GM21786 (cell line): Measurements from ENCODE around the gene ABHD2.
A peak's percentile ranks its signal among the peaks of the same experiment; 100 is the strongest.
"Not testable (repeated sequence)": the region's sequence is repeated elsewhere in the genome, so short reads cannot be mapped to it uniquely, and the experiment has no call there.

Experiments
- ATAC-seq: cut with Tn5 transposase; IDR thresholded peaks from one replicate; pipeline ENCODE4 v1.9.1; 2021; ENCODE audit not compliant: unreplicated experiment

The ABHD2 gene

GRCh38 chr15:89075101-89075640 lies 13.1 kb upstream of the ABHD2 start:
- ATAC-seq = no peak

GRCh38 chr15:89075846-89076245 lies 12.4 kb upstream of the ABHD2 start:
- ATAC-seq = no peak

- ATAC-seq = no peak
Observed at GRCh38 chr15:89077750-89078149, 10.5 kb upstream of the ABHD2 start.

- ATAC-seq = no peak
Observed at GRCh38 chr15:89078851-89079810, 9.1 kb upstream of the ABHD2 start.

- ATAC-seq = no peak
Observed at GRCh38 chr15:89081878-89082277, 6.4 kb upstream of the ABHD2 start.

GRCh38 chr15:89083246-89083645 lies 5.0 kb upstream of the ABHD2 start:
- ATAC-seq = no peak

- ATAC-seq = no peak
Observed at GRCh38 chr15:89085289-89085926, 2.8 kb upstream of the ABHD2 start.

- ATAC-seq = not testable (repeated sequence)
Observed at GRCh38 chr15:89085933-89086332, 2.3 kb upstream of the ABHD2 start.

GRCh38 chr15:89086390-89086789 lies 1.9 kb upstream of the ABHD2 start:
- ATAC-seq = not testable (repeated sequence)

GRCh38 chr15:89087161-89087829 lies 961 bp upstream of the ABHD2 start:
- no peak for ATAC-seq

GRCh38 chr15:89088605-89089315 lies 504 bp downstream of the ABHD2 start:
- no peak for ATAC-seq

- no peak for ATAC-seq
Observed at GRCh38 chr15:89089316-89090230, 1.3 kb downstream of the ABHD2 start.

- peak; percentile 28 for ATAC-seq
Observed at GRCh38 chr15:89090791-89091626, 2.8 kb downstream of the ABHD2 start.

GRCh38 chr15:89091627-89092220 lies 3.5 kb downstream of the ABHD2 start:
- ATAC-seq = no peak

GRCh38 chr15:89093509-89093908 lies 5.3 kb downstream of the ABHD2 start:
- ATAC-seq = no peak

- ATAC-seq = no peak
Observed at GRCh38 chr15:89095073-89095472, 6.8 kb downstream of the ABHD2 start.

GRCh38 chr15:89095556-89095955 lies 7.3 kb downstream of the ABHD2 start:
- no peak for ATAC-seq

GRCh38 chr15:89096664-89097063 lies 8.4 kb downstream of the ABHD2 start:
- no peak for ATAC-seq
